T-cell (primary cell): Measurements from ENCODE around the gene HNRNPA3. TPM values are rescaled to one million over a fixed set of nuclear protein-coding genes. Genes with fewer than 3 reads are reported as not detected.
"Not testable (repeated sequence)": the region's sequence is repeated elsewhere in the genome, so short reads cannot be mapped to it uniquely, and the experiment has no call there.

Source experiments
- ATAC-seq, 4 experiments: fragments of 200-7000 bp in 3 of 4; fragments of 150-1000 bp in 1 of 4; cut with Tn5 transposase; replicated peaks in 1 of 4; 1 replicate in 3 of 4; 2 replicates in 1 of 4; pipeline ENCODE4 v1.10.0; 2021; ENCODE audit warnings: moderate library complexity in 3 of 4, mild to moderate bottlenecking in 2 of 4, moderate number of reproducible peaks in 1 of 4
- CTCF ChIA-PET, 2 donors: fragments of 300-600 bp; sonication (Branson Sonifier 250); formaldehyde crosslinking; loops; one replicate each; lab custom pipeline; 2022; ENCODE audit warnings: antibody characterized with exemption in 2 of 2; lab: Charles Lee
- POLR2A ChIA-PET, 2 donors: fragments of 300-600 bp; sonication (Branson Sonifier 250); formaldehyde crosslinking; loops; one replicate each; lab custom pipeline; 2022; ENCODE audit warnings: antibody characterized with exemption in 2 of 2; lab: Charles Lee
- DNase-seq, 35 experiments: peaks; one replicate each; pipeline versions ENCODE4 v3.0.0 to v3.0.0-alpha.2; 2013 to 2023
- H3K27ac ChIP-seq: one replicate; pipeline ENCODE4 v1.5.1; 2013; ENCODE audit warnings: low read length
- H3K27me3 ChIP-seq, 2 experiments: replicated peaks in 1 of 2; 1 replicate in 1 of 2; 2 replicates in 1 of 2; pipeline versions ENCODE4 v1.6.1 to v1.7.0; 2013; ENCODE audit warnings: low read length in 1 of 2, mixed read lengths in 1 of 2; ENCODE audit not compliant: control insufficient read depth in 2 of 2, insufficient read depth in 2 of 2; ENCODE audit errors: extremely low read depth in 1 of 2
- H3K36me3 ChIP-seq, 2 donors: 1 replicate in 1 of 2; 2 replicates in 1 of 2; pipeline versions ENCODE4 v1.6.1 to v1.7.0; 2013; ENCODE audit warnings: low read length in 1 of 2; ENCODE audit not compliant: control insufficient read depth in 2 of 2, insufficient read depth in 1 of 2; ENCODE audit errors: extremely low read depth in 1 of 2
- H3K4me1 ChIP-seq, 2 experiments: 1 replicate in 1 of 2; 2 replicates in 1 of 2; pipeline versions ENCODE4 v1.6.1 to v1.7.0; 2013; ENCODE audit warnings: low read length in 2 of 2, mixed read lengths in 1 of 2; ENCODE audit not compliant: insufficient read depth in 2 of 2, control insufficient read depth in 1 of 2; ENCODE audit errors: extremely low read depth in 1 of 2
- H3K4me3 ChIP-seq, 2 donors: 1 replicate in 1 of 2; 2 replicates in 1 of 2; pipeline versions ENCODE4 v1.5.1 to v1.7.0; 2013; ENCODE audit warnings: mild to moderate bottlenecking in 2 of 2, low read length in 1 of 2, moderate library complexity in 1 of 2; ENCODE audit not compliant: control insufficient read depth in 1 of 2; ENCODE audit errors: extremely low read depth in 1 of 2
- H3K9me3 ChIP-seq: 2 replicates; pipeline ENCODE4 v1.7.0; 2013
- H3K27ac Mint-ChIP-seq, 2 donors: one replicate each; pipeline ENCODE4 v1.8.0; 2020 to 2021; ENCODE audit warnings: mild to moderate bottlenecking in 2 of 2, mixed read lengths in 2 of 2
- H3K27me3 Mint-ChIP-seq, 2 donors: one replicate each; pipeline ENCODE4 v1.8.0; 2021 to 2022; ENCODE audit warnings: mixed read lengths in 2 of 2
- H3K36me3 Mint-ChIP-seq: one replicate; pipeline ENCODE4 v1.8.0; 2021; ENCODE audit warnings: mixed read lengths
- H3K4me1 Mint-ChIP-seq, 3 donors: one replicate each; pipeline ENCODE4 v1.8.0; 2020 to 2022; ENCODE audit warnings: mixed read lengths in 3 of 3, mild to moderate bottlenecking in 1 of 3
- H3K4me3 Mint-ChIP-seq, 3 donors: one replicate each; pipeline ENCODE4 v1.8.0; 2020 to 2022; ENCODE audit warnings: mild to moderate bottlenecking in 3 of 3, mixed read lengths in 3 of 3, moderate library complexity in 3 of 3
- H3K9me3 Mint-ChIP-seq, 3 donors: one replicate each; pipeline ENCODE4 v1.8.0; 2020 to 2022; ENCODE audit warnings: mixed read lengths in 3 of 3
- WGBS: methylation state at CpG from one replicate; pipeline ENCODE4 v1.1.5; 2013; ENCODE audit warnings: missing lambda C conversion rate; ENCODE audit not compliant: insufficient coverage; 5-methylcytosine and 5-hydroxymethylcytosine counted together
- total RNA-seq, 35 experiments: library from RNA in 6 of 35; stranded (reverse) in 6 of 35; fragments of 120-200 nt in 1 of 35; gene quantifications; one replicate each; pipeline versions ENCODE4 v1.2.1 to v1.2.4 and lab custom pipeline; 2013 to 2026

Gene HNRNPA3
- total RNA-seq, 5 donors from 2014 or later (not counting 1 experiment from before 2014, with no cell fraction given), result 134 to 220 (median 151) TPM

GRCh38 chr2:177186038-177186437, 26.6 kb upstream of the HNRNPA3 start:
- H3K27me3 Mint-ChIP-seq, H3K27me3 ChIP-seq, H3K9me3 Mint-ChIP-seq, H3K4me1 Mint-ChIP-seq, H3K27ac ChIP-seq, H3K4me3 ChIP-seq, H3K36me3 ChIP-seq, H3K27ac Mint-ChIP-seq, H3K4me1 ChIP-seq, ATAC-seq, POLR2A ChIA-PET, DNase-seq, H3K9me3 ChIP-seq, H3K4me3 Mint-ChIP-seq, H3K36me3 Mint-ChIP-seq: not testable (repeated sequence)
- CTCF ChIA-PET, result interaction anchor here in 1 of 2 donors (0.6 kb wide), 1 partner anchor 10 kb away, joined by 5 read pairs; no protein-coding TSS in a partner anchor
- 90% methylated on average over 4 of the region's 7 CpGs for WGBS

GRCh38 chr2:177187631-177188312, 24.8 kb upstream of the HNRNPA3 start:
- H3K27ac ChIP-seq, result no peak overlapping the region
- ATAC-seq (no peak), DNase-seq (no peak)
- H3K4me1 ChIP-seq, result no peaks in the 10 kb centered on the region
- no peak overlapping the region for H3K27ac Mint-ChIP-seq
- no peaks in the 10 kb centered on the region for H3K9me3 ChIP-seq
- H3K27me3 ChIP-seq, result no peaks in the 10 kb centered on the region
- POLR2A ChIA-PET, result no interaction called here
- CTCF ChIA-PET, result no interaction called here
- 89% methylated on average over 2 of the region's 8 CpGs for WGBS
- H3K4me1 Mint-ChIP-seq, result no peaks in the 10 kb centered on the region
- H3K4me3 Mint-ChIP-seq, result no peak overlapping the region
- no peak overlapping the region for H3K4me3 ChIP-seq
- H3K36me3 Mint-ChIP-seq, result no peaks in the 10 kb centered on the region
- peaks cover 0 to 2% of the 10 kb centered on the region in 2 donors for H3K27me3 Mint-ChIP-seq
- no peaks in the 10 kb centered on the region for H3K36me3 ChIP-seq
- no peaks in the 10 kb centered on the region for H3K9me3 Mint-ChIP-seq

GRCh38 chr2:177188482-177189469, 23.8 kb upstream of the HNRNPA3 start:
- H3K4me3 Mint-ChIP-seq, result no peak overlapping the region
- H3K4me1 Mint-ChIP-seq, result peaks cover 0 to 2% (median 0%) of the 10 kb centered on the region in 3 donors
- WGBS, result 100% methylated on average over 3 of the region's 7 CpGs
- H3K27ac Mint-ChIP-seq, result no peak overlapping the region
- H3K27me3 ChIP-seq, result no peaks in the 10 kb centered on the region
- H3K36me3 ChIP-seq, result no peaks in the 10 kb centered on the region
- no peaks in the 10 kb centered on the region for H3K4me1 ChIP-seq
- H3K4me3 ChIP-seq, result no peak overlapping the region
- POLR2A ChIA-PET, result no interaction called here
- no peaks in the 10 kb centered on the region for H3K36me3 Mint-ChIP-seq
- no peaks in the 10 kb centered on the region for H3K9me3 ChIP-seq
- H3K27me3 Mint-ChIP-seq, result peaks cover 0 to 2% of the 10 kb centered on the region in 2 donors
- no peak overlapping the region for H3K27ac ChIP-seq
- ATAC-seq (no peak), DNase-seq (no peak)
- CTCF ChIA-PET, result interaction anchor here (0.6 to 0.7 kb wide), 2 partner anchors 74 to 697 kb away, joined by 4 to 10 read pairs; no protein-coding TSS in a partner anchor
- no peaks in the 10 kb centered on the region for H3K9me3 Mint-ChIP-seq

GRCh38 chr2:177190941-177191340, 21.7 kb upstream of the HNRNPA3 start:
- no peaks in the 10 kb centered on the region for H3K27me3 Mint-ChIP-seq
- H3K27ac ChIP-seq, result no peak overlapping the region
- H3K4me3 Mint-ChIP-seq, result no peak overlapping the region
- no peaks in the 10 kb centered on the region for H3K27me3 ChIP-seq
- H3K4me1 Mint-ChIP-seq, result peaks cover 0 to 2% (median 0%) of the 10 kb centered on the region in 3 donors
- H3K36me3 Mint-ChIP-seq, result no peaks in the 10 kb centered on the region
- DNase-seq, result no peak
- no CpG with 5 or more reads among the region's 1 CpG for WGBS
- ATAC-seq, result no peak
- no peaks in the 10 kb centered on the region for H3K4me1 ChIP-seq
- CTCF ChIA-PET, result no interaction called here
- no peak overlapping the region for H3K4me3 ChIP-seq
- no peak overlapping the region for H3K27ac Mint-ChIP-seq
- H3K9me3 Mint-ChIP-seq, result no peaks in the 10 kb centered on the region
- no peaks in the 10 kb centered on the region for H3K36me3 ChIP-seq
- no peaks in the 10 kb centered on the region for H3K9me3 ChIP-seq
- POLR2A ChIA-PET, result interaction anchor here in 1 of 2 donors (0.5 to 0.6 kb wide), 2 partner anchors 49 to 579 kb away, joined by 6 to 7 read pairs; no protein-coding TSS in a partner anchor

- H3K27ac ChIP-seq, result no peak overlapping the region
- no peaks in the 10 kb centered on the region for H3K36me3 Mint-ChIP-seq
- no CpG with 5 or more reads among the region's 1 CpG for WGBS
- peaks cover 0 to 2% (median 0%) of the 10 kb centered on the region in 3 donors for H3K4me1 Mint-ChIP-seq
- ATAC-seq (no peak), DNase-seq (no peak)
- H3K27me3 Mint-ChIP-seq, result no peaks in the 10 kb centered on the region
- H3K27ac Mint-ChIP-seq, result no peak overlapping the region
- no peaks in the 10 kb centered on the region for H3K4me1 ChIP-seq
- CTCF ChIA-PET, result no interaction called here
- H3K9me3 ChIP-seq, result no peaks in the 10 kb centered on the region
- no peaks in the 10 kb centered on the region for H3K9me3 Mint-ChIP-seq
- POLR2A ChIA-PET, result no interaction called here
- H3K4me3 Mint-ChIP-seq, result no peak overlapping the region
- H3K27me3 ChIP-seq, result no peaks in the 10 kb centered on the region
- H3K4me3 ChIP-seq, result no peak overlapping the region
- H3K36me3 ChIP-seq, result no peaks in the 10 kb centered on the region
Observed at GRCh38 chr2:177192788-177193187, 19.8 kb upstream of the HNRNPA3 start.

DNA sequence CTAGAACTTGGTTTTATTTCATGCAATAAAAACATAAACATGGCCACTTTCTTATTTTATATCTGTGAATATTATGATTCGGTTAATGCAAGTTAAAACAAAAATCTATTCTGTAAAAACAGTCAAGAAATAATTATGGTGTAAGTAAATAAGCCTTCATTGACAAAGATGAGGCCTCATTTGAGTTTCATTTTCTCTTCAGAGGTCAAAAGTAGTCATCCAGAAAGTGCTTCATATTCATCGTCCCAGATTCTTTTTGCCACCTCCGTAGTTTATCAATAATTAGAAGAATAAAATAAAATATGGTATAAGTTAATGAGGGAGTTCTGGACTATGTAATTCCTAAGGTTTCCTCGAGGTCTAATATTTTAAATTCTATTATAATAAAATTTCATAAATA, 19.4 kb upstream of the HNRNPA3 start:
- CTCF ChIA-PET, result interaction anchor here in 1 of 2 donors (0.7 to 0.8 kb wide), 2 partner anchors 42 to 145 kb away, joined by 3 to 4 read pairs; no protein-coding TSS in a partner anchor
- H3K36me3 Mint-ChIP-seq, result no peaks in the 10 kb centered on the region
- Histone ChIP-seq H3K27ac (no peak overlapping the region), H3K4me1 (no peaks in the 10 kb centered on the region), H3K4me3 (no peak overlapping the region), H3K27me3 (no peaks in the 10 kb centered on the region), H3K9me3 (no peaks in the 10 kb centered on the region), H3K36me3 (no peaks in the 10 kb centered on the region)
- no peak overlapping the region for H3K27ac Mint-ChIP-seq
- H3K4me3 Mint-ChIP-seq, result no peak overlapping the region
- no peak for DNase-seq
- no peaks in the 10 kb centered on the region for H3K9me3 Mint-ChIP-seq
- H3K27me3 Mint-ChIP-seq, result no peaks in the 10 kb centered on the region
- peaks cover 0 to 2% (median 0%) of the 10 kb centered on the region in 3 donors for H3K4me1 Mint-ChIP-seq
- ATAC-seq, result no peak
- no CpG with 5 or more reads among the region's 4 CpGs for WGBS
- POLR2A ChIA-PET, result no interaction called here
